AG10803 (cell line): ENCODE data around the gene CLPTM1L.
A peak's percentile ranks its signal among the peaks of the same experiment; 100 is the strongest.

ENCODE experiments used
- DNase-seq: peaks from one replicate; pipeline ENCODE4 v3.0.0; 2010; ENCODE audit warnings: low read depth
- H3K4me3 ChIP-seq: 2 replicates; pipeline ENCODE4 v1.5.1; 2011; ENCODE audit warnings: mild to moderate bottlenecking, low read length, control low read depth
- TF ChIP-seq, protein P1 (sequence below): conservative IDR thresholded peaks from 2 replicates; pipeline ENCODE4 v1.5.1; 2011; ENCODE audit warnings: mild to moderate bottlenecking, low read length, control low read depth, inconsistent platforms

The CLPTM1L gene, protein sequence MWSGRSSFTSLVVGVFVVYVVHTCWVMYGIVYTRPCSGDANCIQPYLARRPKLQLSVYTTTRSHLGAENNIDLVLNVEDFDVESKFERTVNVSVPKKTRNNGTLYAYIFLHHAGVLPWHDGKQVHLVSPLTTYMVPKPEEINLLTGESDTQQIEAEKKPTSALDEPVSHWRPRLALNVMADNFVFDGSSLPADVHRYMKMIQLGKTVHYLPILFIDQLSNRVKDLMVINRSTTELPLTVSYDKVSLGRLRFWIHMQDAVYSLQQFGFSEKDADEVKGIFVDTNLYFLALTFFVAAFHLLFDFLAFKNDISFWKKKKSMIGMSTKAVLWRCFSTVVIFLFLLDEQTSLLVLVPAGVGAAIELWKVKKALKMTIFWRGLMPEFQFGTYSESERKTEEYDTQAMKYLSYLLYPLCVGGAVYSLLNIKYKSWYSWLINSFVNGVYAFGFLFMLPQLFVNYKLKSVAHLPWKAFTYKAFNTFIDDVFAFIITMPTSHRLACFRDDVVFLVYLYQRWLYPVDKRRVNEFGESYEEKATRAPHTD

DNA sequence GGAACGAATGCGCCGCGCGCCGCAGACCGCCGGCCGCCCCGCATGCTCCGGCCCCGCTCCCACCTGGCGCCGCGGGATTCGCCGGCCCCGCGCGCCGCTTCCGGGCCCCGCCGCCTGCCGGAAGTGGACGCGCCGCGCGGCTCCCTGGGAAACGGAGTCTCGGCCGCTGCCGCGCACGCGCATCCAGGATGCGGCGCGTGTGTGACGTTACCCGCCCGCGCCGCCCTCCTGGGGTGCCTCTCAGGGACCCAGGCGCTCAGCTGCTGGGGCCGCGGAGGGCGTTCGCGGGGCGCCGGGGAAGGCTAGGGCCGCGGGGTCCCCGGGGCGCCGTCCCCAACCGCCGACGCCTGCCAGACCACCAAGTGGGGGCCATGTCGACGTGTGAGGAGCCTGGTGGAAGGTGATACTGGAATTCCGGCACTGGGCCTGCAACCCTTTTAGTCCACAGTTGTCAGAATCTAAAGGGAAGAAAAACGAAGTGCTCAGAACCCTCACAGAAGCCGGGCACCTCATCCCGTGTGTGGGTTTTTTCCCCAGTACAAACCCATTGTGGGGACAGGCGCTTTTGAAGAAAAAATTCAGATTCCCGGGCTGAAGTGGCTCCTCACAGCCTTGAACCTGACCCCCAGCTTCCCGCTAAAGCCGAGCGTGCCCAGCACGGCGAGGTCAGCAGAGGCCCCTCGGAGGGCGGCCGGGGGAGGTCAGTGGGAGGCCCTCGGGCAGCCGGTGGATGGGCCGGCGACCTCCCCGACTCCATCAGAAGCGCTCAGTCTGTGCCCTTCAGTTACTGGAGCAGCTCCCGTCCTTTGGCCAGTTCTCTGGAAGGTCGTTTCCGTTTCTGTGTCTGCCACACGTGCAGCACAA, at the start of gene CLPTM1L:
Gene CLPTM1L (minus strand): TSS at position 125 of the 864 bp plus-strand sequence. CDS start 258 bp downstream, outside the sequence.
- TF ChIP-seq, protein P1, sequence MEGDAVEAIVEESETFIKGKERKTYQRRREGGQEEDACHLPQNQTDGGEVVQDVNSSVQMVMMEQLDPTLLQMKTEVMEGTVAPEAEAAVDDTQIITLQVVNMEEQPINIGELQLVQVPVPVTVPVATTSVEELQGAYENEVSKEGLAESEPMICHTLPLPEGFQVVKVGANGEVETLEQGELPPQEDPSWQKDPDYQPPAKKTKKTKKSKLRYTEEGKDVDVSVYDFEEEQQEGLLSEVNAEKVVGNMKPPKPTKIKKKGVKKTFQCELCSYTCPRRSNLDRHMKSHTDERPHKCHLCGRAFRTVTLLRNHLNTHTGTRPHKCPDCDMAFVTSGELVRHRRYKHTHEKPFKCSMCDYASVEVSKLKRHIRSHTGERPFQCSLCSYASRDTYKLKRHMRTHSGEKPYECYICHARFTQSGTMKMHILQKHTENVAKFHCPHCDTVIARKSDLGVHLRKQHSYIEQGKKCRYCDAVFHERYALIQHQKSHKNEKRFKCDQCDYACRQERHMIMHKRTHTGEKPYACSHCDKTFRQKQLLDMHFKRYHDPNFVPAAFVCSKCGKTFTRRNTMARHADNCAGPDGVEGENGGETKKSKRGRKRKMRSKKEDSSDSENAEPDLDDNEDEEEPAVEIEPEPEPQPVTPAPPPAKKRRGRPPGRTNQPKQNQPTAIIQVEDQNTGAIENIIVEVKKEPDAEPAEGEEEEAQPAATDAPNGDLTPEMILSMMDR, result no peak
- DNase-seq, result peak; percentile 80
- H3K4me3 ChIP-seq, result peak within 1 kb of the TSS; percentile 88

DNA sequence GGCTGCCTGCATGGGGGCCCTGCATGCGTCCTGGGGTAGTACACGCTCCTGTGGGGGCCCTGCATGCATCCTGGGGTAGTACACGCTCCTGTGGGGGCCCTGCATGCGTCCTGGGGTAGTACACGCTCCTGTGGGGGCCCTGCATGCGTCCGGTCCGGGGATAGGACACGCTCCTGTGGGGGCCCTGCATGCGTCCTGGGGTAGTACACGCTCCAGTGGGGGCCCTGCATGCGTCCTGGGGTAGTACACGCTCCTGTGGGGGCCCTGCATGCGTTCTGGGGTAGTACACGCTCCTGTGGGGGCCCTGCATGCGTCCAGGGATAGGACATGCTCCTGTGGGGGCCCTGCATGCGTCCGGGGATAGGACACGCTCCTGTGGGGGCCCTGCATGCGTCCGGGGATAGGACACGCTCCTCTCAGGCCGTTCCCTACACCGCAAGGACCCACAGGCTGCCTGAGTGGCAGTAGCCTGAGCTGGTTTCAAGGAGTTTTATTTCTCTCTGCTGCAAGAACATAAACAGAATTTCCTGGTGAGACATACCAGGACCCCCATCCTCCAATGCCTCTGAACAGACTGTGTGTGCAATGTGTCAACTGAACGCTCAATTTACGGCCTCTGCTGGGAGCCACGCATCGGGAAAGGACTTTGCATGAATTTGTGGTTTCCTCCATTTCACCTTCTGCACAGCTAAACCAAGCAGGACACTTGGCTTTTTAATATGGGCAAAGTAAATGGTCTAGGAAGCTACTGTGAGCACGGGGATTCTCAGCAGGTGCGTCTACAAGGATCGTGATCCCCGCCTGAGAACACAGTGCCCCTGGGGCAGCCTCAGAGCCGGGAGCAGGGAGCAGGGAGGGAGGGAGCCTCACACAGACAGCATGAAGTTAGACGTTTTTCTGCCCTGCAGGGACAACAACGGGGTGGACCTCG, 48.9 kb upstream of the CLPTM1L start:
- no peak overlapping the region for H3K4me3 ChIP-seq
- DNase-seq, result no peak
- TF ChIP-seq, protein P1, result no peak

DNA sequence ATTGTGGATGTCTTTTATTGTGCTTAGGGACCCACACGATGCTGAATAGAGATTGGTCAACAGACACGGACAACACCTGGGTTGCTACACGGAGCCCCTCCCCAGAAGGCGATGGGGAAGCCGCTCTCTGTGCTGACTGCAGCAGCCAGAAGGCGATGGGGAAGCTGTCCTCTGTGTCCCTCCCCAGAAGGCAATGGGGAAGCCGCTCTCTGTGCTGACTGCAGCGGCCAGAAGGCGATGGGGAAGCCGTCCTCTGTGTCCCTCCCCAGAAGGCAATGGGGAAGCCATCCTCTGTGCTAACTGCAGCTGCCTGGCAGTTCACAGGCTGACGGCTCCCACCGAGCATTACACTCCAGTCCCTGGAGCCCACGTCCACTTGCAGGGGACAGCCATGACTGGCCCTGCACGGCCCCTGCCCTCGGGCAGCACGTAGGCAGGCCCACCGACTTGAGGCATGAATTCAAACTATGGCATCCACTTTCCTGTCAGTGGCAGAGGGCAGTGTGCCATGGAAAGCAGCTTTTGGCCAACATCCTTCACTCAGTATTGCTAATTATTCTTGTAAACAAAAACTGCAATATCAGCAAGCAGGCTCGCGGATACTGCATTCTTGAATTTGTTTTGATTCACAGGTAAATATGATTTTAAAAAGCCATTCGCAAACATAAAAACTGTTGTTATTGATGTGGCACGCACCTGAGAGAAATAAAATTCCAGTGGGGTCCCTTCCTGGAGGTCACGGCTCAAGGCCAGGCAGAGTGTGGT, 48.1 kb upstream of the CLPTM1L start:
- DNase-seq, result no peak
- TF ChIP-seq, protein P1, result no peak
- H3K4me3 ChIP-seq, result no peak overlapping the region

DNA sequence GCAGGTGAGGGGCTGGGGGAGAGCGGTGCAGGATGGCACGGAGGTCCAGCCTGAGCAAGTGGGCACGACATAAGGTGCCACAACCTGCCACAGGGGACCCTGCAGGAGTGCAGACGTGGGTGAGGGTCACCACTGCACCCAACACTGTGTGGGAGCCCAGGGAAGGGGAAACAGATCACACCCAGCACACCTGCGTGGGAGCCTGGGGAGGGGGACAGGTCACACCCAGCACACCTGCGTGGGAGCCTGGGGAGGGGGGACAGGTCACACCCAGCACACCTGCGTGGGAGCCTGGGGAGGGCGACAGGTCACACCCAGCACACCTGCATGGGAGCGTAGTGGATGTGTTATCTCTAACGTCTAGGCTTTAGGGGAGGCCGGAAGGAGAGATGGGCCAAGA, 47.4 kb upstream of the CLPTM1L start:
- H3K4me3 ChIP-seq, result no peak overlapping the region
- TF ChIP-seq, protein P1, result no peak
- no peak for DNase-seq

DNA sequence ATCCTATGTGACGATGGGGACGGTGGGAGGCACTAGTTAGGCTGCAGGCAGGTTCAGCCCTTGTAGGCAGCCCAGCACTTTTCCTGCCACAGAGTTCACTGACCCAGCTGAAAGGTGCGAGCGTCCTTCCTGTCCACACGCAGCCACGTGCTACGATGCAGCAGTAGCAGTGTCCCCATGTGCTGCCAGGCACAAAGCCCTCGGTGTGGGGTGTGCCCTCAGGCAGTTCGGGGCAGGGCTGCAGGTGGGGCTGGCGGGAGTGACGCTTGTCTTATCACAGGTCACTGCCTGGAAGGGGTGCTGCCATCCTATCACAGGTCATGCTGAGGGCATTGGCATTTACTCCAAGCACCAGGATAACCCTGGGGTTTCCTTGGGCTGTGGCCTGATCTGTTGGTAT, 46.8 kb upstream of the CLPTM1L start:
- TF ChIP-seq, protein P1, result no peak
- H3K4me3 ChIP-seq, result no peak overlapping the region
- DNase-seq, result no peak
